ENCODE measurements around the gene GOLGA8S. TPM values are rescaled to one million over a fixed set of nuclear protein-coding genes. Genes with fewer than 3 reads are reported as not detected.
A peak's percentile ranks its signal among the peaks of the same experiment; 100 is the strongest.
"Not testable (repeated sequence)": the region's sequence is repeated elsewhere in the genome, so short reads cannot be mapped to it uniquely, and the experiment has no call there.

GOLGA8S gene
- total and polyA plus RNA-seq, 12 donors = 0.03 to 0.92 (median 0.41) TPM

GRCh38 chr15:23395832-23396231 lies 41.3 kb downstream of the GOLGA8S start:
- H3K4me1 ChIP-seq = peaks cover 0 to 14% (median 0%) of the 10 kb centered on the region in 9 donors
- WGBS, 2 donors = 64 to 65% methylated on average over 5 of the region's 5 CpGs
- TF ChIP-seq CTCF (IDR thresholded peaks at IDR 0.05) = no peak
- H3K9me3 ChIP-seq = no peaks in the 10 kb centered on the region
- ATAC-seq (no peak), DNase-seq (no peak)
- H3K36me3 ChIP-seq = no peaks in the 10 kb centered on the region
- peak overlapping the region in 1 of 10 donors; percentile 20 for H3K27ac ChIP-seq
- intact Hi-C loops (cut with DNase I) = no loop called here
- H3K4me3 ChIP-seq = no peak overlapping the region
- H3K27me3 ChIP-seq = no peaks in the 10 kb centered on the region

- no peak overlapping the region for H3K4me3 ChIP-seq
- intact Hi-C loops (cut with DNase I) = no loop called here
- TF ChIP-seq CTCF (IDR thresholded peaks at IDR 0.05) = no peak
- H3K27me3 ChIP-seq = no peaks in the 10 kb centered on the region
- WGBS, 2 donors = 57 to 66% methylated on average over 7 of the region's 7 CpGs
- H3K36me3 ChIP-seq = no peaks in the 10 kb centered on the region
- DNase-seq (peak; percentile 26 to 34), ATAC-seq (peak; percentile 15 to 83 (median 67))
- H3K4me1 ChIP-seq = peaks cover 0 to 26% (median 4%) of the 10 kb centered on the region in 9 donors
- no peaks in the 10 kb centered on the region for H3K9me3 ChIP-seq
- peak overlapping the region; percentile 31 to 84 (median 76) for H3K27ac ChIP-seq
Observed at GRCh38 chr15:23397779-23398178, 43.2 kb downstream of the GOLGA8S start.

DNA sequence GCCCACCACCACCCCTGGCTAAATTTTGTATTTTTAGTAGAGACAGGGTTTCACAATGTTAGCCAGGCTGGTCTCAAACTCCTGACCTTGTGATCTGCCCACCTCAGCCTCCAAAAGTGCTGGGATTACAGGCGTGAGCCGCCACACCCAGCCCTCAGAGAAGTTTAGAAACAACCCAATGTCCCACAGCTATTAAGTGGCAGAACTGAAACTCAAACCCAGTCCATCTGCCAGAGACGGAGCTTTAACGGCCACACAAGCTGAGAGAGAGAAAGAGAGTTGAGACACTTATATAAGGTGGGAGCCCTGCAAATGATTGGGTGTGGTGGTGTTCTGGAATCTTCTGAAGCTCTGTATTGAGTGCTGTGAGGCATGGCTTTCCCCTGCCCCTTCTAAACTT lies 43.8 kb downstream of the GOLGA8S start:
- DNase-seq; H3K36me3 ChIP-seq; H3K27me3 ChIP-seq; H3K9me3 ChIP-seq; ATAC-seq; intact Hi-C loops (cut with DNase I); H3K4me3 ChIP-seq: not testable (repeated sequence)
- H3K4me1 ChIP-seq = peaks cover 0 to 31% (median 4%) of the 10 kb centered on the region in 9 donors
- peak overlapping the region; percentile 24 to 84 (median 76) for H3K27ac ChIP-seq
- 90 to 95% methylated on average over 4 of the region's 4 CpGs for WGBS, 2 donors

- DNase-seq (peak; percentile 47 to 53), ATAC-seq (peak in 4 of 8 donors; percentile 22 to 54 (median 42))
- Histone ChIP-seq H3K27ac (peak overlapping the region; percentile 24 to 84 (median 76)), H3K4me1 (peaks cover 0 to 32% (median 4%) of the 10 kb centered on the region in 9 donors)
- H3K36me3 ChIP-seq; H3K4me3 ChIP-seq; H3K9me3 ChIP-seq; H3K27me3 ChIP-seq; intact Hi-C loops (cut with DNase I): not testable (repeated sequence)
- 33 to 46% methylated on average over 5 of the region's 5 CpGs for WGBS, 2 donors
Observed at GRCh38 chr15:23399207-23399606, 44.7 kb downstream of the GOLGA8S start.

DNA sequence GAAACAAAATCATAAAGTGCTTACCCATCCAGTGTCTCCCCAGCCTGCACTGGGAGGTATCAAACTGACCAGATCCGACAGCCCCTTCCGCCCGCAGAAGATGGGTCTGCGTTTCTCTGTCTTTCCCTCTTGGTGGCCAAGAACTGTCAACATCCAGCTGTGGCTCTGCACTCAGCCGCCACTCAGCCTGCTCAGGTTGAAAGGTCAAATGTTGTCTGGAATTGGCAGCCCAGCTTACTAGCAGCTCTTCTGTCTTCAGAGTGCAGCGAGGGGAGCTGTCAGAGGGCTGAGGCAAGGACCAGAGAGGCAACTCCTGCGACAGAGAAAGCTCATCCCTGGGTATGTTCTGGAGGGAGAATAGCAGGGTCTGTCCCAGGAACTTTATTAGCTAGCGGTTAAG lies 47.1 kb downstream of the GOLGA8S start:
- ATAC-seq = peak in 2 of 8 donors; percentile 27 to 28
- no peaks in the 10 kb centered on the region for H3K36me3 ChIP-seq
- peaks cover 0 to 10% (median 0%) of the 10 kb centered on the region in 11 donors for H3K9me3 ChIP-seq
- H3K4me3 ChIP-seq = no peak overlapping the region
- TF ChIP-seq CTCF (IDR thresholded peaks at IDR 0.05) = no peak
- H3K4me1 ChIP-seq = peaks cover 0 to 32% (median 4%) of the 10 kb centered on the region in 9 donors
- no peaks in the 10 kb centered on the region for H3K27me3 ChIP-seq
- H3K27ac ChIP-seq = peak overlapping the region in 8 of 10 donors; percentile 2 to 86 (median 76)
- intact Hi-C loops (cut with DNase I) = no loop called here
- DNase-seq = no peak
- 56% methylated on average over 8 of the region's 8 CpGs for WGBS, 2 donors

All from heart right ventricle (tissue), 16 donors.